Tibial artery (tissue), 4 donors: Measurements from ENCODE around the gene RTF2.

Experiments used
- DNase-seq, 2 donors: peaks; one replicate each; pipeline ENCODE4 v3.0.0-alpha.2; 2019
- H3K27ac ChIP-seq, 2 donors: fragments of 200-600 bp; sonication (generic) in 1 of 2; 1 replicate in 1 of 2; 2 replicates in 1 of 2; pipeline ENCODE4 v1.5.1; 2018 to 2019; ENCODE audit warnings: mild to moderate bottlenecking in 1 of 2
- H3K27me3 ChIP-seq, 2 donors: fragments of 200-600 bp; sonication (generic) in 1 of 2; one replicate each; pipeline versions ENCODE4 v1.5.1 to v1.6.0; 2016 to 2019
- H3K36me3 ChIP-seq, 3 donors: fragments of 200-600 bp; sonication (generic) in 2 of 3; one replicate each; pipeline ENCODE4 v1.5.1; 2016 to 2019; ENCODE audit warnings: mild to moderate bottlenecking in 2 of 3
- H3K4me1 ChIP-seq, 4 donors: fragments of 200-600 bp; sonication (generic) in 2 of 4; 1 replicate in 3 of 4; 2 replicates in 1 of 4; pipeline ENCODE4 v1.5.1; 2016 to 2019
- H3K4me3 ChIP-seq, 2 donors: fragments of 200-600 bp; sonication (generic) in 1 of 2; 1 replicate in 1 of 2; 2 replicates in 1 of 2; pipeline ENCODE4 v1.5.1; 2018 to 2019; ENCODE audit warnings: mild to moderate bottlenecking in 2 of 2
- H3K9me3 ChIP-seq, 3 donors: fragments of 200-600 bp; sonication (generic) in 1 of 3; one replicate each; pipeline ENCODE4 v1.5.1; 2016 to 2019
- intact Hi-C: fragments of 100-400 bp; cut with DNase I; formaldehyde crosslinking; loops from one replicate; pipeline ENCODE4 v1.15.0; 2023; ENCODE audit warnings: low total_unique reads
- TF ChIP-seq, protein P1 (sequence below), 2 experiments: fragments of 200-600 bp in 1 of 2; fragments of 450-650 bp in 1 of 2; IDR thresholded peaks; one replicate each; pipeline ENCODE4 v1.5.1; 2017 to 2019; ENCODE audit warnings: antibody characterized with exemption in 2 of 2, mild to moderate bottlenecking in 1 of 2, moderate library complexity in 1 of 2

Gene RTF2

DNA sequence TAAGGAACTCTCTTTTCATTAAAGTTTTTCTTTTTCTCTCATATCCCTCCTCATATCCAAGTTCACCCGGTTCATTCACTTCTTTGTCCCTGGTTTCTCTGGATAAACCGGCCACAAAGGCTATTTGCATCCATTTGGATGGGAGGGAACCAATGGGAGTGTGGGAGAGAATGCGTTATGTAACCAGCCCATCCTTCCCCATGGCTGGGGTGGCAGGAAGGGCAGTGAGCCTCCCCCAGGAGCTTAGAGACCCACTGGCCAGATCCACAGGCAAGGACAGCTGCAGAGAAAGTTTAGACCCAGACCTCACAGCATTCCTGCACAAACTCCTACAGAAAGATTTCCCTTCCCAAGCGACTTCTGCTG lies 45.6 kb upstream of the RTF2 start:
- H3K36me3 ChIP-seq: peaks cover 0 to 6% (median 0%) of the 10 kb centered on the region in 3 donors
- no peaks in the 10 kb centered on the region for H3K4me1 ChIP-seq
- H3K4me3 ChIP-seq: no peak overlapping the region
- TF ChIP-seq, protein P1, sequence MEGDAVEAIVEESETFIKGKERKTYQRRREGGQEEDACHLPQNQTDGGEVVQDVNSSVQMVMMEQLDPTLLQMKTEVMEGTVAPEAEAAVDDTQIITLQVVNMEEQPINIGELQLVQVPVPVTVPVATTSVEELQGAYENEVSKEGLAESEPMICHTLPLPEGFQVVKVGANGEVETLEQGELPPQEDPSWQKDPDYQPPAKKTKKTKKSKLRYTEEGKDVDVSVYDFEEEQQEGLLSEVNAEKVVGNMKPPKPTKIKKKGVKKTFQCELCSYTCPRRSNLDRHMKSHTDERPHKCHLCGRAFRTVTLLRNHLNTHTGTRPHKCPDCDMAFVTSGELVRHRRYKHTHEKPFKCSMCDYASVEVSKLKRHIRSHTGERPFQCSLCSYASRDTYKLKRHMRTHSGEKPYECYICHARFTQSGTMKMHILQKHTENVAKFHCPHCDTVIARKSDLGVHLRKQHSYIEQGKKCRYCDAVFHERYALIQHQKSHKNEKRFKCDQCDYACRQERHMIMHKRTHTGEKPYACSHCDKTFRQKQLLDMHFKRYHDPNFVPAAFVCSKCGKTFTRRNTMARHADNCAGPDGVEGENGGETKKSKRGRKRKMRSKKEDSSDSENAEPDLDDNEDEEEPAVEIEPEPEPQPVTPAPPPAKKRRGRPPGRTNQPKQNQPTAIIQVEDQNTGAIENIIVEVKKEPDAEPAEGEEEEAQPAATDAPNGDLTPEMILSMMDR (IDR thresholded peaks at IDR 0.05): no peak
- intact Hi-C loops: no loop called here
- peak in 1 of 2 donors; percentile 34 for DNase-seq
- no peak overlapping the region for H3K27ac ChIP-seq
- H3K27me3 ChIP-seq: no peaks in the 10 kb centered on the region
- H3K9me3 ChIP-seq: no peaks in the 10 kb centered on the region

DNA sequence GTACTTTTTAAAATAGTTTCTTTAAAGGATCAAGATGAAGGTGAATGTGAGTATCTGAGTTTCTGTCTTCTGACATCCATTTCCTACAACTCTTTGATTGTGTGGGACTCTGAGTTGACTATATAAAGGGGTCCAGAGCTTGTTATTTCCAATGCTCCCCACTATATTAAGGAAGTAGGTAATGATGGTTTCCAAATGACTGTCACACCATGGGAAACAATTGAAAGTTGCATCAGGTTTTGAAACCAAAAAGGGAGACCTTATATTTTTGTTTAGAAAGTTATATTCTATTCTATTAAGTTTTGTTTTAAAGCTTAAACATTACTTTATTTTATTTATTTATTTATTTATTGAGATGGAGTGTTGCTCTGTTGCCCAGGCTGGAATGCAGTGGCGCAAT lies 45.2 kb upstream of the RTF2 start:
- DNase-seq: no peak
- Histone ChIP-seq H3K27ac (no peak overlapping the region), H3K9me3 (no peaks in the 10 kb centered on the region), H3K27me3 (no peaks in the 10 kb centered on the region), H3K4me1 (no peaks in the 10 kb centered on the region), H3K4me3 (no peak overlapping the region), H3K36me3 (peaks cover 0 to 2% (median 0%) of the 10 kb centered on the region in 3 donors)
- intact Hi-C loops: no loop called here
- TF ChIP-seq, protein P1 (IDR thresholded peaks at IDR 0.05): no peak

DNA sequence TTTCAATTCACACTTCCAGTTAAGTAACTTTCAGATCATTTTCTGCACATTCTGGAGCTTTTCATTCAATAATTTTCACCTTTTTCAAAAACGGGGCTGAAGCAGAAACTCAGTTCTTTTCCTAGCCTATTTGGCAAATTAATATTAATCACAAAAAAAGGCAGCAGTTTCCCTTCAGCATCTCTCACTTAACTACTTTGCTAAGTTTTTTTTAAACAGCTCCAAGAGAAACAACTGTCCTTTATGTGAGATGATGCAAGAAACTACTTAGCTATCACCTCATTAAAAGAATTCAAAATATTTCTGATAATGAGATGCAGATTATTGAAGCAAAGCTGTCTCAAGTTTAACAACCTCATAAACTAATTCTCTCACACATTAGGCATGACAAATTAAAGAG lies 44.5 kb upstream of the RTF2 start:
- no peaks in the 10 kb centered on the region for H3K36me3 ChIP-seq
- no peak overlapping the region for H3K27ac ChIP-seq
- no peak for DNase-seq
- H3K9me3 ChIP-seq: no peaks in the 10 kb centered on the region
- intact Hi-C loops: no loop called here
- no peaks in the 10 kb centered on the region for H3K27me3 ChIP-seq
- no peaks in the 10 kb centered on the region for H3K4me1 ChIP-seq
- no peak overlapping the region for H3K4me3 ChIP-seq
- TF ChIP-seq, protein P1 (IDR thresholded peaks at IDR 0.05): no peak

DNA sequence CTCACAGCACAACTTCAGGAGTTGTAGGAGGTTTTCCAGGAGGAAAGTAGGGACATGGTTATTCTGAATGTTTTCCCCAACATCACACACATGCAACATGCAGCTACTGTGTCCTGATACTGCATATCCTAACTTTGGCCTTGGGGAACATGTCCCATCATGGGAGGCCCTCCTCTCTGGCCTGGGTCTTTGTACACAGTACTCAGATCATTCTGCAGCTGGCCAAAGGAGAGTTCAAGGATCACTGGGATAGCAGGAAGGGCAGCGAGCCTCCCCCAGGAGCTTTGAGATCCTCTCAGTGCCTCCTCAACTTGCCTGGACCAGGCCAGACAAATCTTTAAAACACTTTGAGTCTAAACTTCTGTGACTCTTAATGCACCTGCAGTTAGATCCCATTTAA lies 43.5 kb upstream of the RTF2 start:
- Histone ChIP-seq H3K27me3 (no peaks in the 10 kb centered on the region), H3K9me3 (no peaks in the 10 kb centered on the region), H3K4me3 (no peak overlapping the region), H3K4me1 (no peaks in the 10 kb centered on the region), H3K36me3 (no peaks in the 10 kb centered on the region), H3K27ac (no peak overlapping the region)
- intact Hi-C loops: no loop called here
- TF ChIP-seq, protein P1 (IDR thresholded peaks at IDR 0.05): no peak
- DNase-seq: peak in 1 of 2 donors; percentile 15

DNA sequence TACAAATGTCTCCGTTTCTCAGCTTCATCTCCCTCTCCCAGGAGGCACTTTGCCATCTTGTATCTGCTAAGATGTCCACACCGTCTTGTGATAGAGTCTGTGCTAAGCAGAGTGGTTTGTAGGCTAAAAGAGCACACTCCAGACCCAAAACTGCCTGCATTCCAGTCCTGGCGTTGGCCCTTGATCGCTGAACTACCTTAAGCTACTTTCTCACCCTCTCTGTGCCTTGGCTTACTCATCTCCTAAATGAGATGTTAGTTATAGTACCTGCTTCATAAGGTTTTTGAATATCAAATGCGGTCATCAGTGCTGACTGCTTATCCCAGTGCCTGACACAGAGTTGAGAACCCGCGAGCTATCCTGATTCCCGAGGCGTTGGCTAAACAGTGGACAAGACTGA lies 42.4 kb upstream of the RTF2 start:
- DNase-seq: no peak
- Histone ChIP-seq H3K4me1 (no peaks in the 10 kb centered on the region), H3K9me3 (no peaks in the 10 kb centered on the region), H3K27ac (no peak overlapping the region), H3K36me3 (no peaks in the 10 kb centered on the region), H3K27me3 (no peaks in the 10 kb centered on the region), H3K4me3 (no peak overlapping the region)
- TF ChIP-seq, protein P1 (IDR thresholded peaks at IDR 0.05): no peak
- intact Hi-C loops: no loop called here

DNA sequence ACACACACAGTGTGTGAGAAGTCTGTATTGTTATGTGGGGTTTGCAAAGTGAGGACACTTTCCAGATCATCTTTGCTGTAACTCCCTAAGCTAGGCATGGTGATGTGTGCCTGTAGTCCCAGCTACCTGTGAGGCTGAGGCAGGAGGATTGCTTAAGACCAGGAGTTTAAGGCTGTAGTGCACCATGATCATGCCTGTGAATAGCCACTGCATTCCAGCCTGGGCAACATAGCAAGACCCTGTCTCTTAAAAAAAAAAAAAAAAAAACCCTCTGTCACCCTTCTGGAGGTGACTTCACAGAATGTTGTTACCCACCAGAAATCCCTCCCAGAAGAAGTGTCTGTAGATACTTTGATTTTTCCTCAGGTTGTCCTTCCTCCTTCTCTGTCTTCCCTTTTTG lies 41.5 kb upstream of the RTF2 start:
- TF ChIP-seq, protein P1 (IDR thresholded peaks at IDR 0.05): no peak
- intact Hi-C loops: no loop called here
- DNase-seq: no peak
- Histone ChIP-seq H3K9me3 (no peaks in the 10 kb centered on the region), H3K27me3 (no peaks in the 10 kb centered on the region), H3K4me3 (no peak overlapping the region), H3K36me3 (no peaks in the 10 kb centered on the region), H3K4me1 (no peaks in the 10 kb centered on the region), H3K27ac (no peak overlapping the region)
